ENCODE results near the gene SFRP5. TPM values are rescaled to one million over a fixed set of nuclear protein-coding genes. Genes with fewer than 3 reads are reported as not detected.

The SFRP5 gene
- total RNA-seq, result not detected in 2 replicates

GRCh38 chr10:97771913-97772823 is at the start of gene SFRP5:
Gene SFRP5 (minus strand): TSS chr10:97771999. CDS start chr10:97771833, 166 bp downstream.

DNA sequence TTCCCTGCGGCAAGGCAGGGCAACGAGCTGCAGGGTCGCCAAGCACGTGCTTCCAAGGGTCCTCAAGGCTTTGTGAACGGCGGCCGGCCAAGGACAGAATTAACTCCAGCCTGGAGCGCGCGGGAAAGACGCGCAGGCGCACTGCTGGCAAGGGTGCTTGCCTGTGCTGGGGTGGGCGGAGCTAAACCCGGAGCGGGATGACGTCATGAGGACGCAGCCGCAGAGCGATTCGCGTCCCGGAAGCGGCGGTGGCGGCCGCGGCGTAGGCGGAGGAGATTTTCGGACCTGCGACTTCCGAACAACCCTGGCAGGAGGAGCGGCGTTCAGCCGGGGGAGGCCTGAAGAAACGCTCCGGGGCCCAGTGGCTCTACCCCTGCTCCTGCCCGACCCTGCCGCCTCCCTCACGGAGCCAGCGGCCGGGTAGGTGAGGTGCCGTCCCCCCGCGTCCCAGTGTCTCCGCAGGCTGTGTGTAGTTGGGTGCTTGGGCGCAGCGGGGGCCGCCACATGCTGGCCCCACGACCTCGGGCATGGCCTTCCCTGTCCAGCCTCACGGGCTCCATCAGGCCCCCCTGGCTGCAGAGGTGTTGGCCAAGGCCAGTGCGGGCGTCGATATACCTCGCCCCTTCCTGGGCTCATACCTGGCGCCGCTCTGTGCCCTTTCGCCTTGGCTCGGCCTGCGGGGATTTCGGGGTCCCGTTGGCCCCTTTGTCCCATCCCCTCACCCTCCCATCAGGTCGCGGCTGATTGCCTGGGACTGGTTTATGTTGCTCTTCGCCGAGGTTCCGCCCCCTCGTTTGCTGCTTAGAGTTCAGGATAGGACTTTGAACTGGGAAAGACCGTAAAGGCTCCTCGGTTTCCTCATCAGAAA is 34.7 kb downstream of the SFRP5 start, which contains the start of gene ZFYVE27:
TSS of gene ZFYVE27 (plus strand) at position 227 of the 868 bp plus-strand sequence. CDS start 1,350 bp downstream, outside the sequence.

Other genes with a start within 250 kb of the SFRP5 start
- 0.97 and 2.1 TPM in 2 replicates for gene ANKRD2, start 199.2 kb downstream of the SFRP5 start, total RNA-seq
- gene HOGA1, start 187.6 kb downstream of the SFRP5 start, total RNA-seq, result 0.32 and 1.1 TPM in 2 replicates
- not detected in 2 replicates for gene C10orf62, start 182.3 kb downstream of the SFRP5 start, total RNA-seq
- gene MORN4, start 138.5 kb downstream of the SFRP5 start, total RNA-seq, result 2.3 and 9.1 TPM in 2 replicates
- 11.4 and 17.2 TPM in 2 replicates for gene PI4K2A, start 131.3 kb downstream of the SFRP5 start, total RNA-seq
- gene AVPI1, start 84.8 kb downstream of the SFRP5 start, total RNA-seq, result 1.5 and 1.9 TPM in 2 replicates
- gene MARVELD1, start 58.3 kb downstream of the SFRP5 start, total RNA-seq, result 12.9 and 13.3 TPM in 2 replicates
- 18.5 and 19.2 TPM in 2 replicates for gene ZFYVE27, start 34.9 kb downstream of the SFRP5 start, total RNA-seq
- not detected in 2 replicates for gene GOLGA7B, start 77.8 kb upstream of the SFRP5 start, total RNA-seq

Measured in epithelial cell of umbilical artery (primary cell).